ENCODE measurements around the gene TLN1. TPM values are rescaled to one million over a fixed set of nuclear protein-coding genes. Genes with fewer than 3 reads are reported as not detected.

The TLN1 gene
- total RNA-seq, 1 donor from 2014 or later = 378 TPM

- intact Hi-C loops (cut with micrococcal nuclease) = loop anchor here (1.0 kb wide), 1 partner anchor 30 kb away; the partner anchor contains the start of genes CCDC107 and RMRP
Measured at GRCh38 chr9:35687972-35688557, 43.9 kb downstream of the TLN1 start.

- intact Hi-C loops (cut with micrococcal nuclease) = no loop called here
Measured at GRCh38 chr9:35687306-35687705, 44.7 kb downstream of the TLN1 start.

DNA sequence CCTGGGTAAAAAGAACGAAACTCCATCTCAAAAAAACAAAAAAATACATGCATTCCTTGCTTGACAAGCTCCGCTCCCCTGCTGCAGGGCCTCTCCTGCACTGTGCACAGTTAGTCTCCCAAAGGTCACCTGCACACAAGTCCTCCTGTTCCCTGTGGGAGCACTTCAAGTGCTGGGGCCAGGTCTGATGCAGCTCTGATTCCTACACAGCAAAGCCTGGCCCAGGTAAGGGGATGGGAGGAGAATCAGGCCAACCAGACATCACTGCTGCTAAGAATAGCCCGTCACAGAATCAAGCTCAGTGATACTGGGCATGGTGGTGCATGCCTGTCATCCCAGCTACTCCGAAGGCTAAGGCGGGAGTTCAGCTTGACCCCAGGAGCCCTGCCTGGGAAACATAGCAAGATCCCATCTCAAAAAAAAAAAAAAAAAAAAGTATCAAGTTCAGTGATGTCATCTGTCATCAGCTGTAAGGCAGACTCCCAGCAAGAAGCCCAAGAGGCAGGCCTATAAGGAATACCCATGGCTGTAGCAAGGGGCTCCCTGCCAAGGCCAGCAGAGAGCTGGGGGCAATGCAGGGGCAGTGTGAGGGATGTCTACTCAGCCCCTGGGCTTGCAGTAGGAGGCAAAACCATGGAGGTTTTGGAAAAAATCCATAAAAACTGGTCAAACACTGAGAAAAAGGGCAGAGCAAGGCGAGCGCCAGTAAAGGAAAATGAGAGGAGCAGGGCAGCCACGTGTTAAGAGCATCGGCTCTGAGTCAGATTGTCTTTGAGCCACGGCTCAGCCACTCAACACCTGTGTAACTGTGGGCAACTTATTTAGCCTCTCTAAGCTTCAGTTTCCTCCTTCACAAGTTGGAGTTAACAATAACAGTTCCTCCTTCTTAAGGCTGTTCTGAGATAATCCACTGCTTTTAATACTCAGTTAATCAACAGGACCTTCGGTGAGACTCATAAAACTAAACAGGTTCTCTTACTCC is 45.5 kb downstream of the TLN1 start:
- intact Hi-C loops (cut with micrococcal nuclease) = no loop called here

- intact Hi-C loops (cut with micrococcal nuclease) = no loop called here
Measured at GRCh38 chr9:35685506-35685905, 46.5 kb downstream of the TLN1 start.

DNA sequence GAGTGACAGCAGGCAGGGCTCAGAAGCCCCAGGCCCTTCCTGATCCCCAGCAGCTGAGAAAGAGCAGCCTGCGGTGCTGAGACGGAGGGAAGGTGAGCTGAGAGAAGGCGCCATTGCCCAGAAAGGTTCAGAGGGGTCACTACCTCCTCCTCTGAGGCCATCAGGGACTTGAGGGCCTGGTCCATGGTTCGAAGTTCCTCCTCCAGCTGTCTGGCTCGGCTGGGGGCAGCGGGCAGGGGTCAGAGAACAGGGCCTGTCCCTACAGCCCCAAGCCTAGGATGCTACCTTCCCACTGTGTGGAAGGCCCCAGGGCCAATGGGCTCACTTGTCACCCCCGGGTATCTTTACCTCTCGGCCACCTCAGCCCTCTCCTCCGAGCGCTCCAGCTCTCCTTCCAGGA is 47.1 kb downstream of the TLN1 start:
- intact Hi-C loops (cut with micrococcal nuclease) = no loop called here

DNA sequence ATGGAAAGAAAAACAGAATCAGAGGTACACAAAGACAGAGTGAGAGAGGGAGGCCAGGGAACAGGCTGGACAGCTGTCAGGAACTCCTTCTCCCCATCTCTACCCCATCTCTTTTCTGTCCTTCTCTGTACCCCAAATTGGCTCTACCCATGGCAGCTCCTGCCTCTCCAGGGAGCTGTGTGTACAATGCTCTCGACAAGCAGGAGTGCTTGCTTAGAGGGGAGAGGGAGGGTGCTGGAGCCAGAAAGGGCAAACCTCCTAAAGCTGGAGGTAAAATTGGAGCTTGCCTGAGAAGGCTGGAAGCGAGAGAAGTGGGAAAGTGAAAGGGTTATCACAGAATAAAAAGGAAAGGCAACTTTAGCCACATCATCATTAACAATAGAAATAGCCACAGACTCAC is 48.7 kb downstream of the TLN1 start:
- intact Hi-C loops (cut with micrococcal nuclease) = no loop called here

DNA sequence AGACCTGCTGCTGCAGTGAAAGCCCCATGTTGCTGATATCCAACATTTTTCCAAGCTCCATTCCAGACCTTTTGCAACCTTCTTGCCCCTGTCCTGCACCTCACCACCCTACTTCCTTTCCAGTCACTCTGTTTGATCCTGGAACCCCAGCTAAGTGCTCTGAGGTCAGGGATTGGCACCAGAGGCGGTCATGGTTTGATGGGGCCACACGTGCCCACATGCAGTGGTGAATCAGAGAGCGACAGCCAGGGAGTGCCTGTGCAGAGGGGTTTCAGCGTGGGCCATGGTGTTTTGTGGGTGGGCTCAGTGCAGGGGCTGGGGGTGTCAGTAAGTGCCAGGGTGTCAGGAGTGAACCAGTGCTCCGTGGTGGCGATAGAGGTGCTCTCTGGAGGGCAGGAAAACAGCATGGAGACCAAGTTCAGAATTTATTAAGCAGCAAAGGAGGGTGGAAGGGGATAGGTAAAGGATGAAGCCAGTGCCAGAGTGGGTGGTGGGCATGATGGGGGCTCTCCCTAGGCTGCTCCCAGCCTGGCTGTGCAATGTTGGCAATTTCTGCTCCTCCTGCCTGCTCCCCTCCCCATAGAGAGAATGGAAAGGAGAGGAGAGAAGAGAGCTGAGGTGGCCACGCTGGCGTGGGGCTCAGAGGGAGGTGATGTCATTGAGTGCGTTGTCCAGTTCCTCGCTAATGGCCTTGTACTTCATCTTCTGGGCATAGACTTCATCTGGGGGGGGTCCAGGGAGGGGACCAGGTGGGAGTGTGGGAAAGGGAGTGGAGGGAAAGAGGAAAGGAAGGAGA is 49.3 kb downstream of the TLN1 start:
- intact Hi-C loops (cut with micrococcal nuclease) = no loop called here

- intact Hi-C loops (cut with micrococcal nuclease) = no loop called here
Measured at GRCh38 chr9:35682051-35682450, 49.9 kb downstream of the TLN1 start.

GRCh38 chr9:35681341-35682002 is 50.5 kb downstream of the TLN1 start:
- intact Hi-C loops (cut with micrococcal nuclease) = no loop called here

- intact Hi-C loops (cut with micrococcal nuclease) = no loop called here
Measured at GRCh38 chr9:35680331-35681105, 51.5 kb downstream of the TLN1 start.

- intact Hi-C loops (cut with micrococcal nuclease) = no loop called here
Measured at GRCh38 chr9:35679766-35680330, 52.1 kb downstream of the TLN1 start.

- intact Hi-C loops (cut with micrococcal nuclease) = no loop called here
Measured at GRCh38 chr9:35679091-35679490, 52.9 kb downstream of the TLN1 start.

GRCh38 chr9:35675732-35676392 is 56.1 kb downstream of the TLN1 start:
- intact Hi-C loops (cut with micrococcal nuclease) = no loop called here

DNA sequence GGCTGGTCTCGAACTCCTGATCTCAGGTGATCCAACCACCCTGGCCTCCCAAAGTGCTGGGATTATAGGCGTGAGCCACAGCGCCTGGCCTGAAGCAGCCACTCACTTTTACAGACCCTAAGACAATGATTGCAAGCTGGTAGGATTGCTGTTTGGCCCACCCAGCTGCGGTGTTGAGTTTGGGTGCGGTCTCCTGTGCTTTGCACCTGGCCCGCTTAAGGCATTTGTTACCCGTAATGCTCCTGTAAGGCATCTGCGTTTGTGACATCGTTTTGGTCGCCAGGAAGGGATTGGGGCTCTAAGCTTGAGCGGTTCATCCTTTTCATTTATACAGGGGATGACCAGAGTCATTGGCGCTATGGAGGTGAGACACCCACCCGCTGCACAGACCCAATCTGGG is 56.8 kb downstream of the TLN1 start:
- intact Hi-C loops (cut with micrococcal nuclease) = no loop called here

GRCh38 chr9:35674025-35674361 is 58.0 kb downstream of the TLN1 start:
- intact Hi-C loops (cut with micrococcal nuclease) = no loop called here

GRCh38 chr9:35673132-35674024 is 58.6 kb downstream of the TLN1 start, which contains the start of gene CA9:
TSS of gene CA9 (plus strand) at chr9:35673928. CDS start at chr9:35673960, 32 bp downstream.
- intact Hi-C loops (cut with micrococcal nuclease) = no loop called here

GRCh38 chr9:35669331-35670145 is 62.5 kb downstream of the TLN1 start:
- intact Hi-C loops (cut with micrococcal nuclease) = no loop called here

- intact Hi-C loops (cut with micrococcal nuclease) = no loop called here
Measured at GRCh38 chr9:35667939-35668338, 64.1 kb downstream of the TLN1 start.
